Dermis blood vessel endothelial cell (primary cell): ENCODE results near the gene MSI1. TPM values are rescaled to one million over a fixed set of nuclear protein-coding genes. Genes with fewer than 3 reads are reported as not detected.
A peak's percentile ranks its signal among the peaks of the same experiment; 100 is the strongest.

Experiments used
- DNase-seq: peaks from one replicate; pipeline ENCODE4 v3.0.0; 2010
- total RNA-seq: library from RNA; depleted of rRNA; stranded (reverse); fragments of >200 nt; gene quantifications from 2 replicates; pipeline ENCODE4 v1.2.3, GENCODE V29; 2014

The MSI1 gene
- total RNA-seq, 1 donor from 2014 or later, result not detected

DNA sequence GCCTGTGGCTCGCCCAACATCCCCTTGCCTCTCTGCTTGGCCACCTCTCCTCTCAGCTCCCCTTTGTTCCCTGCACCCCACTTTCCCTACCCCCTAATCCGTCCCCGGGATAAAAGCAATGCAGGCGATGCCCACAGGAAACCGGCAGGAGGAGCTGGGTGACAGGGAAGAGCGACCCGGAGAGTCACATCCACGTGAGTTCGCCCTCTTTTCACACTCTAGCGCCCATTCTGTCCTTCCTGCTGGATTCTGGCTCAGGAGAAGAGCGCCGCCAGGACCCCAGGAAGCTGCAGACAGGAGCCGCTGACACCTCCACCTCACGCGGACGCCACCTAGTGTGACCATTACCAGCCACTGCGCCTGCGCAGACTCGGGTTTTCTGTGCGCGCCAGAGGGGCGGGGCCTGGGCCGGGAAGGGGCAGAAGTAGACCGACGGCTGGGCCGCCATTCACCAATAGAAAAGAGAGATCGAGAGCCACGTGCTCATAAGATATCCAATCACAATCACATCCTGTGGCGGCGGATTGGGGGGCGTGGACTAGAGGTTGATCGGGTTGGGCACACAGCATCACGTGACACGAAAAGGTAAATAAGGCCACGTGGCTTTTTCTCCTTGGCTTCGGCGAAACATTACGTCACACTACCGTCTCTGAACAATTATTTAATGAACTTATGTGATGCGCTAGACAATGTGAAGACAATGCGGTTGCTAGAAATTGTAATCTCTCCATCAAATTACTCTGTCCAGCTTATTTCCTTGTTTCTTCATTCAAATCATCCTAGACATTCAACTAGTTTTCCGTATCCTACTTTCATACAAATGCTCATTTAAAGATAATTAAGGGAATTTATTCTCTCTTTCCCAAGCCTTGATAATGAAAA, 51.5 kb downstream of the MSI1 start:
- peak; percentile 99 for DNase-seq

DNA sequence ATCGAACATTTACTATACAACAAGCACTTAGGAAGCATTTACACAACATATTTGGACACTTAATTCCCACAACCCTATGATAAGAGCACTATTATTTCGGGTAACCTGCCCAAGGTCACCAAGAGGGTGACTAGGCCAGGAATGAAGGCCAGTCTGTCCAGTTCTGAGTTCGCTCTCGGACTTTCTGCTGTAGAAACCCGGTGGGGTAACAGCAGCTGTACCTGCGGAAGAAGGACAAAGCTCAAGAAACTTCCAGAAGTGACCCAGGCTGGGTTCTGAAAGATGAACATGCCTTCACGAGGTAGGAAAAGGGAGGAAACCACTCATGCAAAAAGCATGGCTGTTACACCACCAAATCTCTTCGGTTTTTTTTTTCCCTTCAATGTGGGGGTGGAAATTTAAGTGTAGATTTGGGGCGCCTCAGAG, 52.2 kb downstream of the MSI1 start:
- DNase-seq, result no peak

DNA sequence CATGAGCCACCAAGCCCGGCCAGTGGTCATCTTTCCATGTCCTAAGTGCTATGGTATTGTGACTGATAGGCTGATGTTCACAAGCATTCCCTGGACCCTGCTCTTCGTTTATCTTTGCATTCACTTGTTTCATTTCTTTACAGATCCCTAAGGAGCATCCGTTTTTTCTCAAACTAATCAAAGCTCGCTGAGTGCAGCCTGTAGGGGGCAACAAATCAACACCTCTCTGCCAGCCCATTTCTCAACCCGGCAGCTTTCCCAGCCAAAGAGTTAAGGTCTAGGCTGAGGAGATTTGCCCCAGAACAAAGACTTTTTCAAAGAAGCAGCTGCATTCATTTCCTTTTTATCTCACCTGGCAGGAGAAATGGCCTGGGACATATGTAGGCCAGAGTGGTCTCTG, 54.7 kb downstream of the MSI1 start:
- DNase-seq, result peak; percentile 34

DNA sequence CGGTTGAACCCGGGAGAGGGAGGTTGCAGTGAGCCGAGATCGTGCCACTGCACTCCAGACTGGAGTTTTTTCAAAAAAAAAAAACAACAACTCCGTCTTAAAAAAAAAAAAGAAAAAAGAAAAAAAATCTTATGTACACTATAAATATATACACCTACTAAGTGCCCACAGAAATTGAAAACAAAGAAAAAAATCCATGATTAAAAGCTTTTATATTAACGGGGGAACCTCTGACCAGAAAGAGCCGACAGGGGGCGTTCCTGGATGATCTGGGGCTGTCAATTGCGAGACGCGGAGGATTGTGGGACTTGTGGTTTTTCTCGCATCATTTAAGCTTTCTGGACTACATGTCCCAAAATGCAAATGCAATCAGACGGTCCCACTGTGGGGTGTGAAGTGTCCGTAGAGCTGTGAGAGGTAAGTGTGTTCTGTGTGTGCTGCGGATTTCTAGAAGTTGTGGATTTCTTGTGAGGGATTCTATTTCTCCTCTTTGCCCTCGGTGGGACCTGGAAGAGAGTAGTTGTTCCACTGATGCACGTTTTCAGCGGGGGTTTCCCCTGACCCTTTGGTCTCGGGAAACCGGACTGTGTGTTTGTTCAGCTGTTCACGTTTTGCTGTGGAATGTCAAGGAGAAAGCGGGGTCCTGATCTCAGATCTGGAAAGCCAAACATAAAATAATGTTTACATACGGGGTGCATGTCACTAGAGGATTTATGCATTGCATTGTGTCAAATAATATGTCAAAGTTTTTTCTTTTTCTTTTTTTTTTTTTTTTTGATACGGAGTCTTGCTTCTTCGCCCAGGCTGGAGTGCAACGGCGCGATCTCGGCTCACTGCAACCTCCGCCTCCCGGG, 66.8 kb downstream of the MSI1 start, which contains the start of gene SIRT4:
TSS of gene SIRT4 (plus strand) at position 360 of the 854 bp plus-strand sequence. CDS start 1,241 bp downstream, outside the sequence.
- peak; percentile 96 for DNase-seq

DNA sequence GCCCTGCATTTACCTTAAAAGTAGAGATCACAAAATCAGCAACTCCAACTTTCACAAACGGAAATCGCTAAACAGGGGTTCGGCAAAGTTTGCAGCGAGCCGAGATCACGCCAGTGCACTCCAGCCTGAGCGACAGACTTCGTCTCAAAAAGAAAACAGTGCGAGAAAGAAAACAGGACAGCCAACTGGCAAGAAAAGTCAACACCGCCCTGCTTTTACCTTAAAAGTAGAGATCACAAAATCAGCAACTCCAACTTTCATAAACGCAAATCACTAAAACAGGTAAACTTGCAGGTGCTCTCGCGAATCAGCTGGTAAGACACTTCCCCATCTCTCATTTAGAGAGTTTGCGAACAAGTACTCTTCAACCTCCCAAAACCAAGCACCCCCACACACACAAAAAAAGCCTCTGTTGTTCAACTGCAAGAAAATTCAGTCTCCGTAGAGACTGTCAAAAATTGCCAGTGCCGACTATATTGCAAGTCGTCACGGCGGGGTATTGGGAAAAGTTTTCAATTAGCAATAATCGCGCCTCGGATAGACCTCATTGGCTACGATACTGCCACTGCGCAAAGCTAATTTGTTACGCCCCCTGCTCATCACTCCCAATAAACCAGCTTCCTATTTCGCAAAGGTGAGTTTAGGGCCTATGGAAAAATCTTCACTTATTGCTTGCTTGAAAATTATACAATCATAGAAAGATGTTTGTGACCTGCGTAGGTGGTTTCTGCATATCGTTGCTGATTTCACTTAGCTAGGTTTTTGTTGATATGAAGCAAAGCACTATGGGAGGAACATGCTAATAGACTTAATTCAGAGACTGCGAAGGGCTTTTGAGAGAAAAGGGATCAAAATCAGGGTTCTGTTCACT, 76.1 kb downstream of the MSI1 start, which contains the start of gene RNU4-1:
TSS of gene RNU4-1 (minus strand) at position 577 of the 871 bp plus-strand sequence.
- DNase-seq, result peak; percentile 88

DNA sequence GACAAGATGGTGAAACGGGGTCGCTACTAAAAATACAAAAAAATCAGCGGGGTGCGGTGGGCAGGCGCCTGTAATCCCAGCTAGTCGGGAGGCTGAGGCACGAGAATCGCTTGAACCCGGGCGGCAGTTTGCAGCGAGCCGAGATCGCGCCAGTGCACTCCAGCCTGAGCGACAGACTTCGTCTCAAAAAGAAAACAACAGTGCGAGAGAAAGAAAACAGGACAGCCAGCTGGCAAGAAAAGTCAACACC, 76.6 kb downstream of the MSI1 start:
- no peak for DNase-seq

Other genes with a start within 250 kb of the MSI1 start
- 162 and 166 TPM in 2 replicates for gene GCN1, start 174.4 kb downstream of the MSI1 start, total RNA-seq
- gene RPLP0, start 168.1 kb downstream of the MSI1 start, total RNA-seq, result 2,752 and 4,252 TPM in 2 replicates
- 69.8 and 141 TPM in 2 replicates for gene PXN, start 103.4 kb downstream of the MSI1 start, total RNA-seq
- under 0.01 TPM in 2 replicates for gene RNU4-2, start 77.3 kb downstream of the MSI1 start, total RNA-seq
- gene RNU4-1, start 75.9 kb downstream of the MSI1 start, total RNA-seq, result under 0.01 TPM in 2 replicates
- 1.5 and 3.4 TPM in 2 replicates for gene SIRT4, start 66.8 kb downstream of the MSI1 start, total RNA-seq
- gene PLA2G1B, start 41.4 kb downstream of the MSI1 start, total RNA-seq, result not detected in 2 replicates
- 363 and 658 TPM in 2 replicates for gene COX6A1, start 68.9 kb upstream of the MSI1 start, total RNA-seq
- 35.6 and 40.0 TPM in 2 replicates for gene TRIAP1, start 77.2 kb upstream of the MSI1 start, total RNA-seq
- 26.2 and 26.9 TPM in 2 replicates for gene GATC, start 77.3 kb upstream of the MSI1 start, total RNA-seq
- 205 and 208 TPM in 2 replicates for gene SRSF9, start 100.6 kb upstream of the MSI1 start, total RNA-seq
- gene DYNLL1, start 126.9 kb upstream of the MSI1 start, total RNA-seq, result 265 and 287 TPM in 2 replicates
- gene COQ5, start 160.0 kb upstream of the MSI1 start, total RNA-seq, result 30.3 and 34.9 TPM in 2 replicates
- 118 and 308 TPM in 2 replicates for gene RNF10, start 165.2 kb upstream of the MSI1 start, total RNA-seq
- gene POP5, start 212.2 kb upstream of the MSI1 start, total RNA-seq, result 28.6 and 35.2 TPM in 2 replicates